Measurements from ENCODE around the gene IFT57.

DNA sequence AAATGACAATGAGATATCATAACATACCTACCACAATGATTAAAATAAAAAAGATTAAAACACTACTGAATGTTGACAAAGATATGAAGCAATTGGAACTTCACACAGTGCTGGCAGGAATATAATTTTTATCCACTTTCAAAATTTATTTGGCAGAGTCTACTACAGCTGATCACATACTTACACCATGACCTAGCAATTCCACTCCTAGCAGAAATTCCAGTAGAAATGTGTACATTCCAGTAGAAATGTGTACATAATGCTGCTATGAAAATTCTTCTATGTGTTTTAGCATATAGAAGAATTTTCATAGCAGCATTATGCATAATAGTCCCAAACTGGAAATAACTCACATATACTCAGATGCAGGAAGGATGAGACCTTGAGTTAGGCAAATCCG is 43.5 kb downstream of the IFT57 start:
- TF ChIP-seq, protein P1, sequence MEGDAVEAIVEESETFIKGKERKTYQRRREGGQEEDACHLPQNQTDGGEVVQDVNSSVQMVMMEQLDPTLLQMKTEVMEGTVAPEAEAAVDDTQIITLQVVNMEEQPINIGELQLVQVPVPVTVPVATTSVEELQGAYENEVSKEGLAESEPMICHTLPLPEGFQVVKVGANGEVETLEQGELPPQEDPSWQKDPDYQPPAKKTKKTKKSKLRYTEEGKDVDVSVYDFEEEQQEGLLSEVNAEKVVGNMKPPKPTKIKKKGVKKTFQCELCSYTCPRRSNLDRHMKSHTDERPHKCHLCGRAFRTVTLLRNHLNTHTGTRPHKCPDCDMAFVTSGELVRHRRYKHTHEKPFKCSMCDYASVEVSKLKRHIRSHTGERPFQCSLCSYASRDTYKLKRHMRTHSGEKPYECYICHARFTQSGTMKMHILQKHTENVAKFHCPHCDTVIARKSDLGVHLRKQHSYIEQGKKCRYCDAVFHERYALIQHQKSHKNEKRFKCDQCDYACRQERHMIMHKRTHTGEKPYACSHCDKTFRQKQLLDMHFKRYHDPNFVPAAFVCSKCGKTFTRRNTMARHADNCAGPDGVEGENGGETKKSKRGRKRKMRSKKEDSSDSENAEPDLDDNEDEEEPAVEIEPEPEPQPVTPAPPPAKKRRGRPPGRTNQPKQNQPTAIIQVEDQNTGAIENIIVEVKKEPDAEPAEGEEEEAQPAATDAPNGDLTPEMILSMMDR (IDR thresholded peaks at IDR 0.05 in 8 of 11, conservative IDR thresholded peaks at IDR 0.05 in 3 of 11), result no peak
- no peak for TF ChIP-seq POLR2A (IDR thresholded peaks at IDR 0.05)
- TF ChIP-seq POLR2AphosphoS5 (IDR thresholded peaks at IDR 0.05), result no peak

Measured in spleen (tissue), 7 donors.